Activated naive CD4-positive, alpha-beta T cell treated with anti-CD3 and anti-CD28 coated beads for 36 hours (primary cell): ENCODE measurements around the gene ST6GAL2. TPM values are rescaled to one million over a fixed set of nuclear protein-coding genes. Genes with fewer than 3 reads are reported as not detected.

Source experiments
- CTCF ChIA-PET: fragments of 350-600 bp; sonication (Branson Sonifier 250); formaldehyde crosslinking; loops from one replicate; lab custom pipeline; 2021; ENCODE audit warnings: antibody characterized with exemption; lab: Charles Lee
- DNase-seq: peaks from one replicate; pipeline ENCODE4 v3.0.0-alpha.2; 2020
- H3K27ac Mint-ChIP-seq: one replicate; pipeline ENCODE4 v1.8.0; 2021; ENCODE audit warnings: mild to moderate bottlenecking, mixed read lengths
- H3K27me3 Mint-ChIP-seq: one replicate; pipeline ENCODE4 v1.8.0; 2021; ENCODE audit warnings: low read depth, mixed read lengths
- H3K36me3 Mint-ChIP-seq: one replicate; pipeline ENCODE4 v1.8.0; 2021; ENCODE audit warnings: low read depth, mixed read lengths
- H3K4me1 Mint-ChIP-seq: one replicate; pipeline ENCODE4 v1.8.0; 2021; ENCODE audit warnings: low read depth, mixed read lengths
- H3K4me3 Mint-ChIP-seq: one replicate; pipeline ENCODE4 v1.8.0; 2021; ENCODE audit warnings: mild to moderate bottlenecking, moderate library complexity, mixed read lengths
- H3K9me3 Mint-ChIP-seq: one replicate; pipeline ENCODE4 v1.8.0; 2021; ENCODE audit warnings: mixed read lengths
- intact Hi-C: fragments of 100-400 bp; cut with micrococcal nuclease; formaldehyde crosslinking; loops from one replicate; pipeline ENCODE4 v1.15.1; 2023
- total RNA-seq, 2 experiments: library from RNA; stranded (reverse); gene quantifications; one replicate each; pipeline ENCODE4 v1.2.3, GENCODE V29; 2021

Gene ST6GAL2
- total RNA-seq, 2 experiments from 2014 or later: not detected

- Mint-ChIP-seq H3K27me3 (peaks cover 31% of the 10 kb centered on the region), H3K4me3 (no peak overlapping the region)
- intact Hi-C loops: no loop called here
Observed at GRCh38 chr2:106885329-106885728, 638 bp downstream of the ST6GAL2 start.

GRCh38 chr2:106882673-106883072 lies 3.3 kb downstream of the ST6GAL2 start:
- H3K36me3 Mint-ChIP-seq: no peaks in the 10 kb centered on the region
- peaks cover 9% of the 10 kb centered on the region for H3K4me1 Mint-ChIP-seq
- CTCF ChIA-PET: no interaction called here
- intact Hi-C loops: no loop called here
- no peak overlapping the region for H3K27ac Mint-ChIP-seq
- H3K4me3 Mint-ChIP-seq: no peak overlapping the region
- H3K27me3 Mint-ChIP-seq: peaks cover 34% of the 10 kb centered on the region
- no peak for DNase-seq
- no peaks in the 10 kb centered on the region for H3K9me3 Mint-ChIP-seq

More at GRCh38 chr2:106885329-106885728, 638 bp downstream of the ST6GAL2 start:
- no peak overlapping the region for H3K27ac Mint-ChIP-seq
- no peaks in the 10 kb centered on the region for H3K36me3 Mint-ChIP-seq
- H3K9me3 Mint-ChIP-seq: no peaks in the 10 kb centered on the region
- H3K4me1 Mint-ChIP-seq: peaks cover 9% of the 10 kb centered on the region
- no peak for DNase-seq
- CTCF ChIA-PET: no interaction called here

GRCh38 chr2:106878206-106878605 lies 7.8 kb downstream of the ST6GAL2 start:
- Mint-ChIP-seq H3K27me3 (peaks cover 17% of the 10 kb centered on the region), H3K4me1 (no peaks in the 10 kb centered on the region), H3K9me3 (no peaks in the 10 kb centered on the region), H3K27ac (no peak overlapping the region), H3K4me3 (no peak overlapping the region), H3K36me3 (no peaks in the 10 kb centered on the region)
- no peak for DNase-seq
- CTCF ChIA-PET: no interaction called here
- intact Hi-C loops: no loop called here

- no peaks in the 10 kb centered on the region for H3K9me3 Mint-ChIP-seq
- no peak for DNase-seq
- no peaks in the 10 kb centered on the region for H3K36me3 Mint-ChIP-seq
- intact Hi-C loops: no loop called here
- no peak overlapping the region for H3K4me3 Mint-ChIP-seq
- peaks cover 12% of the 10 kb centered on the region for H3K27me3 Mint-ChIP-seq
- H3K27ac Mint-ChIP-seq: no peak overlapping the region
- CTCF ChIA-PET: no interaction called here
- H3K4me1 Mint-ChIP-seq: no peaks in the 10 kb centered on the region
Observed at GRCh38 chr2:106876699-106877098, 9.3 kb downstream of the ST6GAL2 start.

- CTCF ChIA-PET: no interaction called here
- intact Hi-C loops: no loop called here
- no peaks in the 10 kb centered on the region for H3K36me3 Mint-ChIP-seq
- no peak overlapping the region for H3K4me3 Mint-ChIP-seq
- no peaks in the 10 kb centered on the region for H3K9me3 Mint-ChIP-seq
- no peaks in the 10 kb centered on the region for H3K4me1 Mint-ChIP-seq
- no peak for DNase-seq
- peaks cover 11% of the 10 kb centered on the region for H3K27me3 Mint-ChIP-seq
- H3K27ac Mint-ChIP-seq: no peak overlapping the region
Observed at GRCh38 chr2:106869512-106870275, 16.3 kb downstream of the ST6GAL2 start.

GRCh38 chr2:106868275-106868674 lies 17.7 kb downstream of the ST6GAL2 start:
- CTCF ChIA-PET: no interaction called here
- intact Hi-C loops: no loop called here
- Mint-ChIP-seq H3K27me3 (peaks cover 6% of the 10 kb centered on the region), H3K27ac (no peak overlapping the region), H3K4me3 (no peak overlapping the region), H3K9me3 (no peaks in the 10 kb centered on the region), H3K36me3 (no peaks in the 10 kb centered on the region), H3K4me1 (no peaks in the 10 kb centered on the region)
- no peak for DNase-seq

- no peak for DNase-seq
- H3K9me3 Mint-ChIP-seq: no peaks in the 10 kb centered on the region
- H3K4me1 Mint-ChIP-seq: no peaks in the 10 kb centered on the region
- no peaks in the 10 kb centered on the region for H3K36me3 Mint-ChIP-seq
- H3K4me3 Mint-ChIP-seq: no peak overlapping the region
- CTCF ChIA-PET: no interaction called here
- H3K27ac Mint-ChIP-seq: no peak overlapping the region
- intact Hi-C loops: no loop called here
- peaks cover 3% of the 10 kb centered on the region for H3K27me3 Mint-ChIP-seq
Observed at GRCh38 chr2:106867196-106867953, 18.6 kb downstream of the ST6GAL2 start.

- H3K27ac Mint-ChIP-seq: no peak overlapping the region
- no peaks in the 10 kb centered on the region for H3K4me1 Mint-ChIP-seq
- H3K9me3 Mint-ChIP-seq: no peaks in the 10 kb centered on the region
- peaks cover 3% of the 10 kb centered on the region for H3K27me3 Mint-ChIP-seq
- H3K36me3 Mint-ChIP-seq: no peaks in the 10 kb centered on the region
- intact Hi-C loops: no loop called here
- CTCF ChIA-PET: no interaction called here
- no peak overlapping the region for H3K4me3 Mint-ChIP-seq
- DNase-seq: no peak
Observed at GRCh38 chr2:106866641-106867040, 19.3 kb downstream of the ST6GAL2 start.

- no peak overlapping the region for H3K4me3 Mint-ChIP-seq
- no peak for DNase-seq
- H3K27me3 Mint-ChIP-seq: no peaks in the 10 kb centered on the region
- peaks cover 8% of the 10 kb centered on the region for H3K9me3 Mint-ChIP-seq
- no peaks in the 10 kb centered on the region for H3K4me1 Mint-ChIP-seq
- CTCF ChIA-PET: no interaction called here
- H3K27ac Mint-ChIP-seq: no peak overlapping the region
- intact Hi-C loops: no loop called here
- H3K36me3 Mint-ChIP-seq: no peaks in the 10 kb centered on the region
Observed at GRCh38 chr2:106864051-106864450, 21.9 kb downstream of the ST6GAL2 start.

GRCh38 chr2:106863387-106863786 lies 22.6 kb downstream of the ST6GAL2 start:
- no peak overlapping the region for H3K4me3 Mint-ChIP-seq
- no peaks in the 10 kb centered on the region for H3K36me3 Mint-ChIP-seq
- DNase-seq: no peak
- H3K27me3 Mint-ChIP-seq: no peaks in the 10 kb centered on the region
- H3K4me1 Mint-ChIP-seq: no peaks in the 10 kb centered on the region
- H3K27ac Mint-ChIP-seq: no peak overlapping the region
- intact Hi-C loops: no loop called here
- CTCF ChIA-PET: no interaction called here
- peaks cover 12% of the 10 kb centered on the region for H3K9me3 Mint-ChIP-seq

GRCh38 chr2:106859498-106859897 lies 26.5 kb downstream of the ST6GAL2 start:
- no peaks in the 10 kb centered on the region for H3K4me1 Mint-ChIP-seq
- H3K9me3 Mint-ChIP-seq: peaks cover 14% of the 10 kb centered on the region
- H3K4me3 Mint-ChIP-seq: no peak overlapping the region
- CTCF ChIA-PET: interaction anchor here (0.7 kb wide), 1 partner anchor 1767 kb away, joined by 4 read pairs; no protein-coding TSS in a partner anchor
- H3K36me3 Mint-ChIP-seq: no peaks in the 10 kb centered on the region
- intact Hi-C loops: no loop called here
- no peaks in the 10 kb centered on the region for H3K27me3 Mint-ChIP-seq
- no peak overlapping the region for H3K27ac Mint-ChIP-seq
- DNase-seq: no peak

- no peaks in the 10 kb centered on the region for H3K27me3 Mint-ChIP-seq
- DNase-seq: no peak
- no peaks in the 10 kb centered on the region for H3K4me1 Mint-ChIP-seq
- H3K4me3 Mint-ChIP-seq: no peak overlapping the region
- CTCF ChIA-PET: no interaction called here
- no peak overlapping the region for H3K27ac Mint-ChIP-seq
- no peaks in the 10 kb centered on the region for H3K36me3 Mint-ChIP-seq
- intact Hi-C loops: no loop called here
- peaks cover 14% of the 10 kb centered on the region for H3K9me3 Mint-ChIP-seq
Observed at GRCh38 chr2:106858810-106859209, 27.2 kb downstream of the ST6GAL2 start.
